Measurements from ENCODE around the gene AFF2.

GRCh38 chrX:148588649-148589310 is 88.4 kb downstream of the AFF2 start:
- no peak for TF ChIP-seq NRF1 (IDR thresholded peaks at IDR 0.05; ENCODE audit: low read depth, low read length)
- TF ChIP-seq EP300 (IDR thresholded peaks at IDR 0.05; ENCODE audit: borderline replicate concordance in 1 of 2, low read depth in 1 of 2, low read length in 1 of 2): no peak
- TF ChIP-seq SMC3 (IDR thresholded peaks at IDR 0.05; ENCODE audit: low read depth, low read length): no peak
- TF ChIP-seq CTCF (IDR thresholded peaks at IDR 0.05): no peak
- no peak for TF ChIP-seq USF2 (IDR thresholded peaks at IDR 0.05; ENCODE audit: borderline replicate concordance, low read depth, low read length)
- no peak for TF ChIP-seq PBX3 (IDR thresholded peaks at IDR 0.05)
- no peak for TF ChIP-seq IRF3 (IDR thresholded peaks at IDR 0.05; ENCODE audit: low read depth, low read length)
- no peak for TF ChIP-seq POLR2AphosphoS5 (IDR thresholded peaks at IDR 0.05; ENCODE audit: low read depth, low read length)
- no peak for TF ChIP-seq FOXM1 (IDR thresholded peaks at IDR 0.05; ENCODE audit: low read depth)

All from SK-N-SH (cell line).